Astrocyte of the hippocampus (primary cell): ENCODE data around the gene UHMK1.
A peak's percentile ranks its signal among the peaks of the same experiment; 100 is the strongest.
"Not testable (repeated sequence)": the region's sequence is repeated elsewhere in the genome, so short reads cannot be mapped to it uniquely, and the experiment has no call there.

Experiments used
- DNase-seq: peaks from one replicate; pipeline ENCODE4 v3.0.0; 2011; ENCODE audit warnings: low read depth, low spot score

UHMK1 gene, protein sequence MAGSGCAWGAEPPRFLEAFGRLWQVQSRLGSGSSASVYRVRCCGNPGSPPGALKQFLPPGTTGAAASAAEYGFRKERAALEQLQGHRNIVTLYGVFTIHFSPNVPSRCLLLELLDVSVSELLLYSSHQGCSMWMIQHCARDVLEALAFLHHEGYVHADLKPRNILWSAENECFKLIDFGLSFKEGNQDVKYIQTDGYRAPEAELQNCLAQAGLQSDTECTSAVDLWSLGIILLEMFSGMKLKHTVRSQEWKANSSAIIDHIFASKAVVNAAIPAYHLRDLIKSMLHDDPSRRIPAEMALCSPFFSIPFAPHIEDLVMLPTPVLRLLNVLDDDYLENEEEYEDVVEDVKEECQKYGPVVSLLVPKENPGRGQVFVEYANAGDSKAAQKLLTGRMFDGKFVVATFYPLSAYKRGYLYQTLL

DNA sequence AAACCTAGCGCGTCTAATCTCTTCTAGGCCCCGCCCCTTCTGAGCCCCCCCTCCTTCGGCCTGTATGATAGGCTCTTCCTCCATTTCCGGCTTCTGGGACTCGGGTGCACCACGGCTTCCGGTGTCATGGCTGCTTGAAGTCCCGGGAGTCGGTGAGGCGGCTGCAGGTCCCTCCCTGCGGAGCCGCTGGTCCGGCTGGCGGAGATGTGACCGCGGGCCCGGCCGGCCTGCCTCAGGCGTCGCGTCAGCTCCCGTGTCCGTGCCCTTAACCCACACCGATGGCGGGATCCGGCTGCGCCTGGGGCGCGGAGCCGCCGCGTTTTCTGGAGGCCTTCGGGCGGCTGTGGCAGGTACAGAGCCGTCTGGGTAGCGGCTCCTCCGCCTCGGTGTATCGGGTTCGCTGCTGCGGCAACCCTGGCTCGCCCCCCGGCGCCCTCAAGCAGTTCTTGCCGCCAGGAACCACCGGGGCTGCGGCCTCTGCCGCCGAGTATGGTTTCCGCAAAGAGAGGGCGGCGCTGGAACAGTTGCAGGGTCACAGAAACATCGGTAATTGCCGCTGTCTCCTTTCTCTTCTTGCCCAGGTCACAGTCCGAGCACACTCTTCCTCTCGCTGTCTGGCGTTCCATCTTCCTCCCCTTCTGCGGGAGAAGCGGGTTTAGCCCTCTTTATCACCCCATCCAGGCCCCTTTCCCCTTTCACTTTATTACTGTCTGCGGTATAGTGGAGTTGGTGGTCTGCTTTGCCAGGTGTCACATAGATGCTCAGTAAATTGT lies at the start of gene UHMK1:
TSS of gene UHMK1 (plus strand) at position 96 of the 773 bp plus-strand sequence. CDS start at position 279, 183 bp downstream.
- peak; percentile 96 for DNase-seq

DNA sequence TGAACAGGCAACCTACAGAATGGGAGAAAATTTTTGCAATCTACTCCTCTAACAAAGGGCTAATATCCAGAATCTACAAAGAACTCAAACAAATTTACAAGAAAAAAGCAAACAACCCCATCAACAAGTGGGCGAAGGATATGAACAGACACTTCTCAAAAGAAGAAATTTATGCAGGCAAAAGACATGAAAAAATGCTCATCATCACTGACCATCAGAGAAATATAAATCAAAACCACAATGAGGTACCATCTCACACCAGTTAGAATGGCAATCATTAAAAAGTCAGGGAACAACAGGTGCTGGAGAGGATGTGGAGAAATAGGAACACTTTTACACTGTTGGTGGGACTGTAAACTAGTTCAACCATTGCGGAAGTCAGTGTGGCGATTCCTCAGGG lies 43.3 kb upstream of the UHMK1 start:
- DNase-seq = not testable (repeated sequence)

DNA sequence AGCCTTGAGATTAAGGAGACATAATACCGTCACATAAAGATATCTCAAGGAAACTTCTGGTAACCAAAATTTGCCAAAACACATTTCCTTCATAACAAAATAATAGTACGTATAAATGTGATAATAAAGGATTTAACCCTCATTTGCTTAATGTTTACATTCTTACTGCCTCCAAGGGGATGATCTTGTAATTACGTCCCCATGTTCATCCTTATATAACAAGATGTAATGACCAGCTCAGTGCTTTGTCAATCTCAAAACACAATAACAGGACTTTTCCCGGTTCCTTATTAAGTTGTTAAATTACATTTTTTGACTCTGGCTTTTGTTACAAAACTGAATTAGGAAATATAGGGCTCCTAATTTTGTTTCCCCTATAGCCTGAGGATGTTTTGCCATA lies 41.3 kb upstream of the UHMK1 start:
- DNase-seq = no peak

DNA sequence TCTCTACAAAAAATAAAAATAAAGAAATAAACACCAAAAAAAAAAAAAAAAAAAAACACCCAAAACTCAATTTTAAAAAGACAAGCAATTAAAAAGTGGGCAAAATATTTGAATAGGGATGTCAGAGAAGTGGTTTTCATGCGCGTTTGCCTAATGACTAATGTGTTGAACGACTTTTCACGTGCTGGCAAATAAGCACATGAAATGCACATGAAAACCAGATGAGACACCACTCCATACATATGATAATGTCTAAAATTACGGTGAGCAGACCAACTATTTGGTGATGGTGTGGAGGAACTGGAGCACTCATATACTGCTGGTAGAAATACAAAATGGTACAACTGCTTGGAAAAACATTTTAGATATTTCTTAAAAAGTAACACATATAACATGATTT lies 39.4 kb upstream of the UHMK1 start:
- no peak for DNase-seq

DNA sequence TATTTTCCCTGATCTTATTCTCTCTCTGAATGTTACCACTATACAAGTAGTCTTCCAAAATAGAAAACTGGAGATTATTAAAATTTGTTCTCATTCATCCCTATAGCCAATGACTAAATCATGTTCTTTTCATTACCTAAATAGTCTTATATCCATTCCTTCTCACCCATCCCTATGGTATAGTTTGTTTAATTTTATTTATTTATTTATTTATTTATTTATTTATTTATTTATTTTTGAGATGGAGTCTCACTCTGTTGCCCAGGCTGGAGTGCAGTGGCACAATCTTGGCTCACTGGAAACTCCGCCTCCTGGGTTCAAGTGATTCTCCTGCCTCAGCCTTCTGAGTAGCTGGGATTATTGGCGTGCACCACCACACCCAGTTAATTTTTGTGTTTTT lies 35.2 kb upstream of the UHMK1 start:
- DNase-seq = not testable (repeated sequence)

DNA sequence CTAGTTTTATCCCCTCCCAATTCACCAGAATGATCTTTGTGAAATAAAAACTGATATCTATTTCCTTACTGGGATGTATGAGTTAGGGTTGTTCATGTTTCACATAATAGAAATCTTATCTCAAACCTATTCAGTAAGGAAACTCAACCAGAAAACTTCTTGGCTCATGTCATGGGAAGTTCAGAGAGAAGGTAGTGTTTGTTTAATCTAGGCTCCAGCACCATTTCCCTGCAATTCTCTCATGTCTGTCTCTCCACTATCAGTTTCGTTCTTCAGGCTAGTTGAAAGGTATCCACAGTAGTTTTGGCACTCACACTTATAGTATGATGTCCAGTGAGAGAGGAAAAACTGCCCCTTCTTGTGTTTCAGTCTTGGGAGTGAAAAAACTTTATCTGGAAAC lies 34.6 kb upstream of the UHMK1 start:
- DNase-seq = peak; percentile 50

DNA sequence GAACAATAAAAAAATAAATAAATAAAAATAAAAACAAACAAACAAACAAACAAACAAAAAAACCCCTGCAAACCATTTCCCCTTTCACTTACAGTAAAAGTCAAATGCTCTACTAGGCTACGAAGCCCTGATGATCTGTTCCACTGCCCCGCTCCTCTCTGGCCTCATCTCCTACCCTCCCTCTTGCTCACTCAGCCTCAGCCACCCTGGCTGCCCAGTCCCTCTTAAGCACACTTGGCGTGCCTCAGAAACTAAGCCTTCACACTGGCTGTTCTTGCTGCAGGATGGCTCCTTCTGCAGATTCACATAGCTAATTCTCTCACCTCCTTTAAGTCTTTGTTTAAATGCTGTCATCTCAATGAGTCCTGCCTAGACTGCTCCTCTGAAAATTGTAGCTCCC lies 30.8 kb upstream of the UHMK1 start:
- no peak for DNase-seq

DNA sequence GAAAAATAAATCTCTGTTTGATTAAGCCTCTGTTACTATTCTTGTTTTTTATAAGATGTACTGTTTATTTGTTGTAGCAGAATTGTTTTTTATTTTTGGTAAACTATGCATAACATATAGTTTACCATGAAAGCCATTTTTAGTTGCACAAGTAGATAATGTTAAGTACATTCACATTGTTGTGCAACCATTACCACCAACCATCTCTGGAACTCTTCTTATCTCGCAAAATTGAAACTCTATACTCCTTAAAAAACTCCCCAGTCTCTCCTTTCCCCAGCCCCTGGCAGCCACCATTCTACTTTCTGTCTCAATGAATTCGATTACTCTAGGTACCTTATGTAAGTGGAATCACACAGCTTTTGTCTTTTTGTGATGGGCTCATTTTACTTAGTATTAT lies 27.4 kb upstream of the UHMK1 start:
- no peak for DNase-seq

DNA sequence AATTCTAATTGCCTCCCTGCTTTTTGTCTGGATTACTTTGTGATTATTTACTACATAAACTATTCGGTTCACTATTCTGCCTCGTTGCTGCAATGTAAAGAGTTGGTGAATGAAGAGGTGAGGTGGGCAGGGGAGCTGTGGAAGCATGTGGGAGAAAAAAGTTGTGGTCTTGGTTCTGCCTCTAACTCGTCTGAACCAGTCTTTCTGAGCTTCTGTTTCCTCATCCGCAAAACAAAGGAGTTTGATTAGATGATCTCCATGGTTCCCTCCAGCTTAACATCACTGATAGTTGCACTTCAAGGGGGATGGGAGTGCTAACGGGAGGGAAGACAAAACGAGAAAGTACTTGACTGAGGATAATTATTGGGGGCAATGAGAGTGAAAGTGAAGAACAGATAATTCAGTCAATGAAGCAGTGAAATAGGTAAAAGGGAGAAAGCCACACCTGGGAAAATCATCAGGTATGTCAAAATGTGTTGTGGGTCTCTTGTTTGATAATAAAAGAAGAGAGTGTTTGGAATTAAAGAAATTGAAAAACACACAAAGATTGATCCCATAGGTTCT lies 26.2 kb upstream of the UHMK1 start:
- DNase-seq = no peak

DNA sequence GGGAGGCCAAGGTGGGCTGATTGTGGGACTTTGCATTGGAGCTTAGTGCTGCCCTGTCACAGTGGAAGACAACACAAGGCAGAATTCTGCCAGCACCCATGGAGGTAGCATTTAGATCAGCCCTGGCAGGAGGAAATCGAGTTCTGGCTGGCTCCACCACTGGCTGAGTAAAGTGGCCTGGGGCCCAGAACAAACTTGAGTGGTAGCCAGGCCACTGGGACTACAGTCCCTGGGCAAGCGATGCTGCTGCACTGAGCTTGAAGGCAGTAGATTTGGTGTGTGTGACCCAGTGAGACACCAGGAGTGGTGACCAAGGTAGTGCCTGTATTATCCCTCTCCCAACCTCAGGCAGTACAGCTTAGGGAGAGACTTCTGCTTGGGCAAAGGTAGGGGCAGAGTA lies 22.5 kb upstream of the UHMK1 start:
- DNase-seq = peak; percentile 23

DNA sequence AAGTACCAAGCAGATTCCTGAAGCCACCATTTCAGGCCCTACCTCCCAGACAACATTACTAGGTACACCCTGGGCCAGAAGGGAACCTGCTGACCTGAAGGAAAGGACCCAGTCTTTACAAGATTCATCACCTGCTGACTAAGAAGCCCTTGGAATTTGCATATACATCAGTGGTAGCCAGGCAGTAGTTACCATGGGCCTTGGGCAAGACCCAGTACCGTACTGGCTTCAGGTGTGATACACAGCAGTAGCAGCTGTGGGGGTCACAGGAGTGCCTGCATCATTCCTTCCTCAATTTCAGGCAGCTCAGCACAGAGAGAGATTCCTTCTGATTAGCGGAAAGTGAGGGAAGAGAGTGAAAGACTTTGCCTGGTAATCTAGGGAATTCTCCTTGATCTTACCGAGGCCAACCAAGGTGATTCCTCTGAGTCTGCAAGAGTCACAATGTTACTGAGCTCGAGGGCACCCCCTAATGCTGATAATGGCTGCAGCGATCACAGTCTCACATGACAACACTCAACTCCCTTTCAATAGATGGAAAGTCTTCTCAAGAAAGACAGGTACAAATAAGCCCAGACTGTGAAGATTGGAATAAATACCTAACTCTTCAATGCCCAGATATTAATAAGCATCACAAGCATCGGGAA lies 22.0 kb upstream of the UHMK1 start:
- DNase-seq = no peak

DNA sequence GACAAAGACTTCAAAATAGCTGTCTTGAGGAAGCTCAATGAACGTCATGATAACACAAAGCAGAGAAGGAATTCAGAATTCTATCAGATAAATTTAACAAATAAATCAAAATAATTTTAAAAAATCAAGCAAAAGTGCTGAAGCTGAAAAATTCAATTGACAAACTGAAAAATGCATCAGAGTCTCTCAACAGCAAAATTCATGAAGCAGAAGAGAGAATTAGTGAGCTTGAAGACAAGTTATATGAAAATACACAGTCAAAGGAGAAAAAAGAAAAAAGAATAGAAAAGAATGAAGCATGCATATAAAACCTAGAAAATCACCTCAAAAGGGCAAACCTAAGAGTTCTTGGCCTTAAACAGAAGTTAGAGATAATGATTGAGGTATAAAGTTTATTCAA lies 21.0 kb upstream of the UHMK1 start:
- no peak for DNase-seq

DNA sequence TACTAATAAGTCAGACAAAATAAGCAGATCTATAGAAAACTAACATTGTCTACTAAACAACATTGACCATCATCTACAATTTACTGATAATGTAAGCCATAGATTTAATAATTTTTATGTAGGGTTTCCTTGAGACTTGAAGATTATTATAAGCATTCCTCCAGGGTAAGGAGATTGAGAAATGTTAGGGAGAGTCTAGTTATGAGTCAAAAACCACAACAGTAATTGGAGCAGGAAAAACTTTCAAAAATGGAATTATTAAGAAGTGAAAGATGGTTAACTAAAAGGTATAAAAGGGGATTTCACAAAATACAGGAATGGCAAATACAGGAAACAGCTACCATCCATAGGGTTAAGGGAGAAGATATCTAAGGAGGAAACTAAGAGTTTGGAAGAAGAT lies 12.4 kb upstream of the UHMK1 start:
- no peak for DNase-seq

DNA sequence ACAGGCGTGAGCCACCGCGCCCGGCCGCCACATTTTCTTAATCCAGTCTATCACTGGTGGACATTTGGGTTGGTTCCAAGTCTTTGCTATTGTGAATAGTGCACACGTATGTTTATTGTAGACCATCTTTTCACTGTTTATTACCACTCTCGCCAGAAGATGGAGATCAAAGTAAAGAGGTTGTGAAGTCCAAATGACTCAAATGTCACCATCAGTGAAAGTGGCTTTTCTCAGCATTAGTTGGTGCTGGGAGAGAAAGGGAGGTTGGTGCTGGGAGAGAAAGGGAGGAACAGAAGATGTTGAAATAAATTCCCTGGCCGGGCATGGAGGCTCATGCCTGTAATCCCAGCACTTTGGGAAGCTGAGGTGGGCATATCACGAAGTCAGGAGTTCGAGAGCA lies 10.4 kb upstream of the UHMK1 start:
- no peak for DNase-seq

DNA sequence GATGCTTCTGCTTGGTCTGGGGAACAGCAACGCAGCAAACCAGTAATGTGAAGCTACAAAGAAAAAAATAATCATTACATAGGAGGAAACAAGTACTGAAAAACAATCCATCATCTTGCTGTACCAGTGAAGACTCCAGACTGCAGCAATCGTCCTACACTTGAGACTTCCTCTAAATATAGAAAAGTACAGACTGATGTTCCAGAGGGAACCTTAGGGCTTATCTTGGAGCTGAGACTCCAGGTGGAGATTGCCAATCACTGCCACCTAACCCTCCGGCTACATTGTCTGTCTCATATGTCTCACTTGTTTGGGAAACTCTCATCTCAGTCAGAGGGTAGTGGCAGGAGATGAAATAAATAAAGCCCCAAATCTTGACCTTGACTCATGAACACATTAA lies 9.4 kb upstream of the UHMK1 start:
- DNase-seq = no peak

DNA sequence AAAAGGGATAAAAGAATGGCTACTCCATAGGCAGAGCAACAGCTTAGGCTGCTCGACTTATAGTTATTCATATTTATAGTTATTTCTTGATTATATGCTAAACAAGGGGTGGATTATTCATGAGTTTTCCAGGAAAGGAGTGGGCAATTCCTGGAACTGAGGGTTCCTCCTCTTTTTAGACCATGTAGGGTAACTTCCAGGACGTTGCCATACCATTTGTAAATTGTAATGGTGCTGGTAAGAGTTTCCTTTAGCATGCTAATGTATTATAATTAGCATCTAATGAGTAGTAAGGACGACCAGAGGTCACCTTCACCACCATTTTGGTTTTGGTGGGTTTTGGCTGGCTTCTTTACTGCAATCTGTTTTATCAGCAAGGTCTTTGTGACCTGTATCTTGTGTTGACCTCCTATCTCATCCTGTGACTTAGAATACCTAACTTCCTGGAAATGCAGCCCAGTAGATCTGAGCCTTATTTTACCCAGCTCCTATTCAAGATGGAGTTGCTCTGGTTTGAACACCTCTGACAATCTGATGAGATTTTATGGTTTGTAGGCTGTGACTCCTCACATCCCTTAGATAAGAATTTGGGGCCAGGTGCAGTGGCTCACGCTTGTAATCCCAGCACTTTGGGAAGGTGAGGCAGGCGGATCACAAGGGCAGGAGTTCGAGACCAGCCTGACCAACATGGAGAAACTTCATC lies 1.9 kb upstream of the UHMK1 start:
- not testable (repeated sequence) for DNase-seq

DNA sequence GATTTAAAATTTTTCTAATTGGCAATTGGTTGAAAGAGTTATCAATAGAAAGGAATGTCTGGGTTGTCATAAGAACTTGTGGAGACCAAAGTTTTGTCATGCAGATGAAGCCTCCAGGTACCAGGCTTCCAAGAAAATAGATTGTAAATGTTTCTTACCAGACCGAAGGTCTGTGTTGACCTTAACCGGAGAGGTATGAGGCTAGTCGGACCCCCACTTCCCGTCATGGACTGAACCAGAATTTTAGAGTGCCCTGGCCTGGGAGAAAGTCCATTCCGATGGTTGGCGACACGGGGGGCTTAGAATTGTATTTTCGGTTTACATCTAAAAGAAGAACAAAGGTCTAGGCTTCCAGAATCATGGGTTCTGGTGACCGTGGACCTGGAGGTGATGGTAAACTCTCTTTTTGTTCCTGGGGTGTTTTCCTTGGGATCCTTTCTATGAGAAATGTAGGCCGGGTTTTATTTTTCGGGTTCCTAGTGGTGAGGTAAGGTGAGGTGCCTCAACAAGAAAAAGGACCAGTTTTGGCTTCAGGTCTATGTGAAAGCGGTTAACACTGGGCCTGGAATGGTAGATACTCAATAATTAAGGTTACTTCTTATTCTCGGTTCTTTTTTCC lies 405 bp upstream of the UHMK1 start:
- no peak for DNase-seq

DNA sequence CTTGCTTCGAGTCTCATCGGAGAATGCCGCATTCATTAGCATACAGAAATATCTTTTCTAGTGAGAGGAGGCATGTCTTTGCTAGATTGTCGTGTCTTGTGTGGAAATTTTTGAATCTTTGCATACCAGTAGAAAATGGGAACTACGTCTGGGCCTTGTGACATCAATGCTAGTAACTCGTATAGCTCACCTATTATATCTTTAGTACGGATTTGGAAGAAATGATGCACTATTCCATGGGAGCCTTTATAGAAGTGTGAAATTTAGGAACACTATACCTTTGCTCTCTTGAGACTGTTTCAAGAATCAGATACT lies 835 bp downstream of the UHMK1 start:
- DNase-seq = peak; percentile 10

DNA sequence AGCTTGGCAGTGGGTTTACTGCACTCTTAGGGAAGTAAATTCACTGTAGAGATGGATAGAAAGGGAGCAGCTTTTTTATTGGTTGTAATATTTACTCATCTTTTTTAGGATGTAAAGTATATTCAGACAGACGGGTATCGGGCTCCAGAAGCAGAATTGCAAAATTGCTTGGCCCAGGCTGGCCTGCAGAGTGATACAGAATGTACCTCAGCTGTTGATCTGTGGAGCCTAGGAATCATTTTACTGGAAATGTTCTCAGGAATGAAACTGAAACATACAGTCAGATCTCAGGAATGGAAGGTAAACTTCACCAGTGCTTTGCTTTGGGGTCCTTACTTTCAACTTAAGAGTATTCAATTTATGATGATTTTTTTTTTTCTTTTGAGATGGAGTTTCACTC lies 3.2 kb downstream of the UHMK1 start:
- no peak for DNase-seq

DNA sequence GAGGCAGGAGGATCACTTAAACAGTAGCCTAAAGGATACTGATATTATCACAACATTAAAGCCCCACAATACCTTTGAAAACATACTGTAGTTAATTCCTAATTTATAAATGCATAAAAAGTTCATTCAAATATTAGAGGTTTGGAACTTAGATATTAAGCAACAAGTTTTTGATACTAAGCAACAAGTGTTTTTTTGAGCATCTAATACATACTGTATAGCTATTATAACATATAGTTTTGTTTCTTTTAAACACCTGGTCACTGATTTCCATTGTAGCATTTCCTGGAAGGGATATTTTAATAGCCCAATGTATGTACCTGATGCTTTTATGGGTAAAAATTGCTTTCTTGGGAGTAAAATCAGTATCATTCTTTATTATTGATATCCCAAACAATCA lies 4.5 kb downstream of the UHMK1 start:
- no peak for DNase-seq

DNA sequence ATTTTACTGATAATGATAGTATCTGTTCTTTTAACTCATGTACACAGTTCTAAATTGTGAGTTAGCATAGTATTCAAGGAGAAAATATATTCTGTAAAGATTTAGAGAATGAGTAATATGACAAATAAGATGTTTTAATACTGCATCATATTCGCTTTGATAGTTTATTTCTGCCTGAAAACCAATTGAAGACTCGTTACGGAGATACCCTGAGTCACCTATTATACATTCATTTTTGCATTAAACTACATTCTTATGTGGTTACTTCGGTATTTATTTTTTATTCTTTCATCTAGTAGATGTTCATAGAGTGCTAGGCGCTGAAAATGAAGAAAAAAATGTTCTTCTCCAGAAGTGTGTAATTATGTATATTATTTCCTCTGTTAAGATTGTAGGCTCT lies 5.3 kb downstream of the UHMK1 start:
- peak; percentile 6 for DNase-seq
